Measurements from ENCODE around the gene TFIP11. TPM values are rescaled to one million over a fixed set of nuclear protein-coding genes. Genes with fewer than 3 reads are reported as not detected.

Gene TFIP11
- total RNA-seq, 1 donor from 2014 or later = 28.4 TPM

- intact Hi-C loops (cut with DNase I) = no loop called here
- Histone ChIP-seq H3K9me3 (no peaks in the 10 kb centered on the region), H3K27me3 (ENCODE audit: low read depth) (no peaks in the 10 kb centered on the region), H3K27ac (peak overlapping the region; percentile 47), H3K4me1 (peaks cover 60% of the 10 kb centered on the region), H3K4me3 (no peak overlapping the region), H3K36me3 (peaks cover 9% of the 10 kb centered on the region)
- TF ChIP-seq, protein P1, sequence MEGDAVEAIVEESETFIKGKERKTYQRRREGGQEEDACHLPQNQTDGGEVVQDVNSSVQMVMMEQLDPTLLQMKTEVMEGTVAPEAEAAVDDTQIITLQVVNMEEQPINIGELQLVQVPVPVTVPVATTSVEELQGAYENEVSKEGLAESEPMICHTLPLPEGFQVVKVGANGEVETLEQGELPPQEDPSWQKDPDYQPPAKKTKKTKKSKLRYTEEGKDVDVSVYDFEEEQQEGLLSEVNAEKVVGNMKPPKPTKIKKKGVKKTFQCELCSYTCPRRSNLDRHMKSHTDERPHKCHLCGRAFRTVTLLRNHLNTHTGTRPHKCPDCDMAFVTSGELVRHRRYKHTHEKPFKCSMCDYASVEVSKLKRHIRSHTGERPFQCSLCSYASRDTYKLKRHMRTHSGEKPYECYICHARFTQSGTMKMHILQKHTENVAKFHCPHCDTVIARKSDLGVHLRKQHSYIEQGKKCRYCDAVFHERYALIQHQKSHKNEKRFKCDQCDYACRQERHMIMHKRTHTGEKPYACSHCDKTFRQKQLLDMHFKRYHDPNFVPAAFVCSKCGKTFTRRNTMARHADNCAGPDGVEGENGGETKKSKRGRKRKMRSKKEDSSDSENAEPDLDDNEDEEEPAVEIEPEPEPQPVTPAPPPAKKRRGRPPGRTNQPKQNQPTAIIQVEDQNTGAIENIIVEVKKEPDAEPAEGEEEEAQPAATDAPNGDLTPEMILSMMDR (IDR thresholded peaks at IDR 0.05) = no peak
- peak; percentile 75 for DNase-seq
- peak; percentile 88 to 91 for ATAC-seq
Measured at GRCh38 chr22:26550498-26551033, 38.3 kb upstream of the TFIP11 start.

DNA sequence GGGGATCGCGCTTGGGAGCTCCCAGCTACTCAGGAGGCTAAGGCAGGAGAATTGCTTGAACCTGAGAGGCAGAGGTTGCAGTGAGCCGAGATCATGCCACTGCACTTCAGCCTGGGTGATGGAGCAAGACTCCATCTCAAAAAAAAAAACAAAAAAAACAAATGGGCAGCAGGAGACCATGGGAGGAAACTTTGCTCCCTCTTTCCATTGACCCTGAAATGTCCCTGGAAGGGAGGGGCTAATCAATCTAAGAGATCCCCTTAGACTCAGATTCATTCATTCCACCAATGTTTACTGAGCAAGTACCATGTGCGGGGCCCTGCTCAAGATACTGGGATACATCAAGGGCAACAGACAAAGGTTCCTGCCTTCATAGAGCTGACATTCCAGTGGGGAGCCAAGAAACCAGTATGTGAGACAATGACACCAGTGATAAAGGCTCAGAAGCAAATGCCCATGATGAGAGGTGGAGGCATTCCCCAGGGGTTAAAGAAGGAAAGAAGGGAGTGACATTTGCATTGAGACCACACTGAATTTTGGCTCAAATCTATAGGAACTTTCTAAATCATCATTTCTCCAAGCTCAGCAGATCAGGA, 37.7 kb upstream of the TFIP11 start:
- Histone ChIP-seq H3K4me3 (no peak overlapping the region), H3K9me3 (no peaks in the 10 kb centered on the region), H3K4me1 (peaks cover 56% of the 10 kb centered on the region), H3K36me3 (peaks cover 9% of the 10 kb centered on the region), H3K27me3 (ENCODE audit: low read depth) (no peaks in the 10 kb centered on the region), H3K27ac (peak overlapping the region; percentile 47)
- intact Hi-C loops (cut with DNase I) = no loop called here
- DNase-seq = no peak
- no peak for ATAC-seq
- TF ChIP-seq, protein P1 (IDR thresholded peaks at IDR 0.05) = no peak

GRCh38 chr22:26548984-26549383, 36.7 kb upstream of the TFIP11 start:
- H3K27ac ChIP-seq = no peak overlapping the region
- no peak overlapping the region for H3K4me3 ChIP-seq
- TF ChIP-seq, protein P1 (IDR thresholded peaks at IDR 0.05) = no peak
- H3K27me3 ChIP-seq (ENCODE audit: low read depth) = no peaks in the 10 kb centered on the region
- H3K9me3 ChIP-seq = no peaks in the 10 kb centered on the region
- peaks cover 10% of the 10 kb centered on the region for H3K36me3 ChIP-seq
- H3K4me1 ChIP-seq = peaks cover 46% of the 10 kb centered on the region
- DNase-seq = no peak
- ATAC-seq = no peak
- intact Hi-C loops (cut with DNase I) = no loop called here

GRCh38 chr22:26548303-26548702, 36.0 kb upstream of the TFIP11 start:
- intact Hi-C loops (cut with DNase I) = no loop called here
- peaks cover 47% of the 10 kb centered on the region for H3K4me1 ChIP-seq
- TF ChIP-seq, protein P1 (IDR thresholded peaks at IDR 0.05) = no peak
- ATAC-seq = no peak
- no peak overlapping the region for H3K27ac ChIP-seq
- no peaks in the 10 kb centered on the region for H3K9me3 ChIP-seq
- H3K27me3 ChIP-seq (ENCODE audit: low read depth) = no peaks in the 10 kb centered on the region
- peaks cover 13% of the 10 kb centered on the region for H3K36me3 ChIP-seq
- H3K4me3 ChIP-seq = no peak overlapping the region
- DNase-seq = no peak

DNA sequence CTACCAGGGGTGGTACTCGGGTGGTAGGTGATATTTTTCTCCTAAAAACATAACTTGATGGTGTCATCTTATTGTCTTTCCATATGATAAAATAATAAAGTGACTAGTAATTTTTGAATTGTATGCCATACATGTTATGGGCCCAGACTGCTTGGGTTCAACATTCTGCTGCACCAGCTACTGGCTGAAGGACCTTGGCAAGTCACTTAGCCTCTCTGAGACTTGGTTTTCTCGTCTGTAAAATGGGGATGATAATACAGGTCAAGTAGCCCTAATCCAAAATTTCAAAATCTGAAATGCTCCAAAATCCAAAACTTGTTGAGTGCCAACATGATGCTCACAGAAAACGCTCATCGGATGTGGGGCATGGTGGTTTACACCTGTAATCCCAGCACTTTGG, 35.6 kb upstream of the TFIP11 start:
- Histone ChIP-seq H3K4me3 (no peak overlapping the region), H3K27me3 (ENCODE audit: low read depth) (no peaks in the 10 kb centered on the region), H3K36me3 (peaks cover 13% of the 10 kb centered on the region), H3K9me3 (no peaks in the 10 kb centered on the region), H3K4me1 (peaks cover 48% of the 10 kb centered on the region), H3K27ac (no peak overlapping the region)
- DNase-seq = no peak
- intact Hi-C loops (cut with DNase I) = no loop called here
- ATAC-seq = no peak
- TF ChIP-seq, protein P1 (IDR thresholded peaks at IDR 0.05) = no peak
